BJ (cell line): Measurements from ENCODE around the gene DLG1. TPM values are rescaled to one million over a fixed set of nuclear protein-coding genes. Genes with fewer than 3 reads are reported as not detected.

Experiments
- CTCF ChIA-PET: fragments of 350-600 bp; formaldehyde crosslinking; extraction: SDS; loops from one replicate; lab custom pipeline; 2021; ENCODE audit warnings: antibody characterized with exemption, inconsistent platforms; lab: Yijun Ruan, JAX
- POLR2A ChIA-PET: fragments of 300-600 bp; sonication (Branson Sonifier 250); formaldehyde crosslinking; extraction: SDS; loops from one replicate; lab custom pipeline; 2021; ENCODE audit warnings: antibody characterized with exemption; lab: Charles Lee
- DNase-seq: peaks from one replicate; pipeline ENCODE4 v3.0.0-alpha.2; 2011; ENCODE audit warnings: low read depth
- H3K27me3 ChIP-seq: 2 replicates; pipeline ENCODE4 v1.6.0; 2011; ENCODE audit warnings: low read length; ENCODE audit not compliant: control insufficient read depth, insufficient read depth
- H3K36me3 ChIP-seq: 2 replicates; pipeline ENCODE4 v1.5.1; 2011; ENCODE audit warnings: low read length; ENCODE audit not compliant: control insufficient read depth, insufficient read depth
- H3K4me3 ChIP-seq: 2 replicates; pipeline ENCODE4 v1.5.1; 2011; ENCODE audit warnings: low read depth, mild to moderate bottlenecking, control low read depth, low read length
- CTCF ChIP-seq: IDR thresholded peaks from 2 replicates; pipeline ENCODE4 v1.5.1; 2011; ENCODE audit warnings: low read depth, mild to moderate bottlenecking, control low read depth, inconsistent platforms, low read length, moderate library complexity; ENCODE audit not compliant: insufficient read depth
- polyA plus RNA-seq: library from polyadenylated mRNA; depleted of rRNA; stranded (reverse); fragments of >200 nt; gene quantifications from 2 replicates; pipeline ENCODE4 v1.2.3, GENCODE V29; 2011

Gene DLG1
- polyA plus RNA-seq, 1 experiment, result 40.4 TPM

- no peaks in the 10 kb centered on the region for H3K27me3 ChIP-seq
- ChIA-PET CTCF (no interaction called here), POLR2A (no interaction called here)
- TF ChIP-seq CTCF, result no peak
- peaks cover 4% of the 10 kb centered on the region for H3K36me3 ChIP-seq
- DNase-seq, result no peak
- H3K4me3 ChIP-seq, result no peak overlapping the region
Observed at GRCh38 chr3:197136744-197137143, 161.7 kb downstream of the DLG1 start.

DNA sequence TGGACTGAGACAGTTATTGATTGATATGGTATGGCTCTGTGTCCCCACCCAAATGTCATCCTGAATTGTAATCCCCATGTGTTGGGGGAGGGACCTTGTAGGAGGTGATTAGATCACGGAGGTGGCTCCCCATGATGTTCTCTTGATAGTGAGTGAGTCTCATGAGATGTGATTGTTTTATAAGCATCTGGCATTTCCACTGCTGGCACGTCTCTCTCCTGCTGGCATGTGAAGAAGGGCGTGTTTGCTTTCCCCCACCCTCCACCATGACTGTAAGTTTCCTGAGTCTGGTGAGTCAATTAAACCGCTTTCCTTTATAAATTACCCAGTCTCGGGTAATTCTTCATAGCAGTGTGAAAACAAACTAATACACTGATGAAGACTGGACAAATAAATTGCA, 163.2 kb downstream of the DLG1 start:
- TF ChIP-seq CTCF, result no peak
- Histone ChIP-seq H3K27me3 (no peaks in the 10 kb centered on the region), H3K4me3 (no peak overlapping the region), H3K36me3 (peaks cover 4% of the 10 kb centered on the region)
- no peak for DNase-seq
- POLR2A ChIA-PET, result no interaction called here
- CTCF ChIA-PET, result interaction anchor here (1.4 kb wide), 1 partner anchor 28 kb away, joined by 4 read pairs; no protein-coding TSS in a partner anchor

GRCh38 chr3:197132916-197133530, 165.4 kb downstream of the DLG1 start:
- ChIA-PET CTCF (interaction anchor here (1.2 kb wide), 1 partner anchor 54 kb away, joined by 3 read pairs; no protein-coding TSS in a partner anchor), POLR2A (no interaction called here)
- DNase-seq, result no peak
- H3K36me3 ChIP-seq, result peaks cover 5% of the 10 kb centered on the region
- H3K4me3 ChIP-seq, result no peak overlapping the region
- TF ChIP-seq CTCF, result no peak
- H3K27me3 ChIP-seq, result no peaks in the 10 kb centered on the region

GRCh38 chr3:197125636-197126035, 172.8 kb downstream of the DLG1 start:
- CTCF ChIA-PET, result interaction anchor here (1.0 kb wide), 1 partner anchor 10 kb away, joined by 3 read pairs; no protein-coding TSS in a partner anchor
- POLR2A ChIA-PET, result no interaction called here

GRCh38 chr3:197124713-197125112, 173.7 kb downstream of the DLG1 start:
- ChIA-PET CTCF (interaction anchor here (1.0 kb wide), 1 partner anchor 9 kb away, joined by 3 read pairs; no protein-coding TSS in a partner anchor), POLR2A (no interaction called here)
- no peak for DNase-seq
- Histone ChIP-seq H3K4me3 (no peak overlapping the region), H3K36me3 (peaks cover 2% of the 10 kb centered on the region), H3K27me3 (no peaks in the 10 kb centered on the region)
- TF ChIP-seq CTCF, result no peak

More at GRCh38 chr3:197125636-197126035, 172.8 kb downstream of the DLG1 start:
- H3K27me3 ChIP-seq, result no peaks in the 10 kb centered on the region
- peaks cover 2% of the 10 kb centered on the region for H3K36me3 ChIP-seq
- TF ChIP-seq CTCF, result no peak
- DNase-seq, result no peak
- no peak overlapping the region for H3K4me3 ChIP-seq
